ENCODE results near the gene GALC. TPM values are rescaled to one million over a fixed set of nuclear protein-coding genes. Genes with fewer than 3 reads are reported as not detected.
A peak's percentile ranks its signal among the peaks of the same experiment; 100 is the strongest.

GALC gene
- total RNA-seq (2011; cell fraction: chromatin; rRNA removed; ENCODE audit: low replicate concordance), result 11.5 and 32.3 TPM in 2 replicates
- 9.7 and 12.8 TPM in 2 replicates for total RNA-seq (2011; cell fraction: nucleolus; rRNA removed)
- total RNA-seq (2011; cell fraction: nucleoplasm; rRNA removed), result 19.5 and 23.9 TPM in 2 replicates
- total RNA-seq (2014; rRNA removed), result 6.9 and 12.4 TPM in 2 replicates
- total RNA-seq (2014; rRNA removed; fragmentation: Illumina TruSeq; extraction: Trizol), result 9.2 and 9.4 TPM in 2 replicates
- 14.6 and 15.0 TPM in 2 replicates for total RNA-seq (2015; rRNA removed; fragmentation: Illumina TruSeq; extraction: Trizol)
- 6.8 and 7.3 TPM in 2 replicates for total RNA-seq (2021)
- polyA plus RNA-seq (2011; rRNA removed), result 14.0 and 15.1 TPM in 2 replicates
- 4.3 and 9.1 TPM in 2 replicates for polyA plus RNA-seq (2011; cell fraction: cytosol; rRNA removed)
- 10.0 and 14.7 TPM in 2 replicates for polyA plus RNA-seq (2011; cell fraction: nucleus; rRNA removed)
- polyA plus RNA-seq (2012), result 10.4 and 20.1 TPM in 2 replicates
- 7.8 and 7.9 TPM in 2 replicates for polyA plus RNA-seq (2014; fragmentation: Illumina TruSeq; extraction: Trizol)
- 1 to 10 TPM; 1.6 to 2.9 TPM for polyA plus RNA-seq (2014; fragmentation: Nextera tagmentation; extraction: Ambion mirVana)
- 6.5 and 7.6 TPM in 2 replicates for polyA plus RNA-seq (2014; rRNA removed)
- polyA minus RNA-seq (2011; rRNA and poly(A)+ RNA removed), result 17.3 and 21.2 TPM in 2 replicates
- polyA minus RNA-seq (2011; cell fraction: cytosol; rRNA and poly(A)+ RNA removed), result 8.4 and 10.6 TPM in 2 replicates
- polyA minus RNA-seq (2011; cell fraction: nucleus; rRNA and poly(A)+ RNA removed), result 12.8 and 14.8 TPM in 2 replicates
- Bru-seq, nascent RNA, result percentile 56 among the genes with signal in this experiment
- percentile 65 among the genes with signal in this experiment for BruChase-seq, experiment 1, labeled RNA remaining after a 2-hour chase
- BruChase-seq, experiment 2, labeled RNA remaining after a 6-hour chase, result percentile 66 among the genes with signal in this experiment
- long read RNA-seq, experiment 1, transcript GALC-201 (17 exons, 3,883 nt), result major isoform, 21 of 34 reads
- long read RNA-seq, experiment 1, partial matches to known transcripts, result 4 of 34 reads
- long read RNA-seq, experiment 1, other reads (novel, unspliced or antisense), result 9 of 34 reads
- long read RNA-seq, experiment 2, partial matches to known transcripts, result 0 of 11 reads
- long read RNA-seq, experiment 2, other reads (novel, unspliced or antisense), result 10 of 11 reads
- long read RNA-seq, experiment 3, partial matches to known transcripts, result 0 of 3 reads
- long read RNA-seq, experiment 3, other reads (novel, unspliced or antisense), result 0 of 3 reads

DNA sequence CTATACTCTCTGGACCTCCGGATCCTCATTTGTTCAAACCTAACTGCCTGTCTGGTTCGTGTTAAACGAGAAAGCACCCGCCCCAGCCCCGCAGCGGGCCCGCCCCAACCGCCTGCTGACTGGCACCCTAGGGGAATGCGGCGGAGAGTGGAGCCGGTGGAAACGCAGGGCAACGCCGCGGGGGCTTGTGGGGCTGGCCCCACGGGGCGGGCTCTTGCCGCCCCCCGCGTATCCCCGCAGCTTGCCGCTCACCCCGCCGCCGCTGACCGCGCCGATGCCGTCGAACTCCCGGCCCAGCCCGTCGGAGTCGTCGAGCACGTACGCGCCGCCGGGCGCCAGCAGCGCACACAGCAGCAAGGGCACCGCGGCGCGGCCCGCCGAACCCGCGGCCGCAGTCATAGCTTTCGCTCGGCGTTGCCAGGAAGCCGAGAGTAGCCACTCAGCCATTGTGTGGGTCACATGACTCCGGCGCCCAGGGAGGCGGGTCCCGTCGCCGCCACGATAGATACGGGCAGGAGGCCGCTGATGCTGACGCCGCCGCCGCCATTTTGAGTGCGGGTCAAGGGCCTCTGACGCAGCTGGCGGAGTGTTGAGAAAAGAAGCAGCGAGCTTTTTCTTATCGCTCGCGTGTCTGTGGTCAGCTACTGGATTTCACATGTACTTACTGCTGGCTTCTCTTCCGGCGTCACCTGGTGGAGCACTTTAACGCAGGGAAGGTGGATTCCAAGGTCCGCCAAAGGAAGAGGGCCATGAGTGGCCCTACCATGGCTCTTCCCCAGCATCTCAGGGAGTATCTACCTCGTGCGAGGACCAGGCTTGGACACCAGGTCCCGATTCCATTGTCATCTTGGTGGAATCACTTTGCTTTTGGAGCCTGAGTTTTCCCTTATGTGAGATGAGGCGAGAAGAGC is at the start of gene GALC:
GALC (minus strand) TSS at position 465 of the 911 bp plus-strand sequence; CDS start at position 447, 18 bp downstream.
- FAIRE-seq, result peak; percentile 87
- Histone ChIP-seq H3K79me2 (ENCODE audit: control insufficient read depth, insufficient read depth, low read length) (no peaks in the 10 kb centered on the region; the same call in 2 of the 3 replicates), H3K27ac (ENCODE audit: extremely low read depth, low read depth, low read length) (peak within 1 kb of the TSS; percentile 69), H3K9me1 (ENCODE audit: control insufficient read depth, insufficient read depth, low read length) (no peaks in the 10 kb centered on the region), H3K4me1 (replicated peaks in 1 of 2; ENCODE audit: control insufficient read depth in 2 of 2, insufficient read depth in 2 of 2, low read length in 2 of 2) (peaks cover 13 to 31% of the 10 kb centered on the region in 2 experiments), H3K4me2 (ENCODE audit: insufficient read depth, low read length) (peak within 1 kb of the TSS; percentile 72), H2AFZ (ENCODE audit: low read depth, low read length) (peak within 1 kb of the TSS; percentile 82), H3K4me3 (peak within 1 kb of the TSS; percentile 61), H3K27me3 (ENCODE audit: control insufficient read depth in 2 of 2, insufficient read depth in 2 of 2, low read length in 2 of 2) (no peaks in the 10 kb centered on the region), H4K20me1 (replicated peaks; ENCODE audit: control insufficient read depth, insufficient read depth, low read length) (no peaks in the 10 kb centered on the region), H3K9me3 (replicated peaks; ENCODE audit: control insufficient read depth, insufficient read depth, low read depth, low read length) (no peaks in the 10 kb centered on the region), H3K36me3 (ENCODE audit: control insufficient read depth, insufficient read depth, low read length) (no peaks in the 10 kb centered on the region), H3K9ac (ENCODE audit: insufficient read depth in 1 of 2, low read depth in 2 of 2, low read length in 2 of 2) (peak within 1 kb of the TSS; percentile 51 to 95)
- BruUV-seq (replicated peaks), result TSS peak; percentile 94
- POLR2A ChIA-PET, result interaction anchor here (0.7 to 1.6 kb wide), 4 partner anchors 9 to 355 kb away, joined by 3 to 4 read pairs (median 3); no protein-coding TSS in a partner anchor
- CTCF ChIA-PET (ENCODE audit: low intra/inter-chr PET ratio), result no interaction called here
- ATAC-seq, result peak; percentile 93
- WGBS (ENCODE audit: insufficient coverage, low coverage, missing lambda C conversion rate), result 2% methylated on average over 38 of the region's 83 CpGs
- intact Hi-C loops (cut with micrococcal nuclease), result loop anchor here (2.0 kb wide), 1 partner anchor 32 kb away; no protein-coding TSS in a partner anchor
- DNase-seq (ENCODE audit: extremely low read depth in 1 of 4, low spot score in 3 of 4), result peak; percentile 78 to 92 (median 80)
- in situ Hi-C loops (cut with MboI), result loop anchor here (25.0 kb wide), 1 partner anchor 569 kb away; the partner anchor contains the start of genes PTPN21 and ZC3H14
- TF ChIP-seq GABPB1 (CRISPR knock-in tag; IDR thresholded peaks at IDR 0.05), result peak; percentile 34; the same call in 1 of the 2 replicates
- peak; percentile 94 for TF ChIP-seq CXXC5 (CRISPR knock-in tag; IDR thresholded peaks at IDR 0.05)
- TF ChIP-seq KLF13 (tag; IDR thresholded peaks at IDR 0.05; ENCODE audit: borderline replicate concordance, low read depth), result 0 out of 2 replicates have a peak, but pooled peaks have one; percentile 23
- TF ChIP-seq CBX5 (IDR thresholded peaks at IDR 0.05; ENCODE audit: borderline replicate concordance, low read depth), result peak; percentile 40; the same call in 1 of the 2 replicates
- TF ChIP-seq L3MBTL2 (IDR thresholded peaks at IDR 0.05), result peak; percentile 84
- no peak for TF ChIP-seq ZKSCAN1 (IDR thresholded peaks at IDR 0.05; ENCODE audit: low read depth, low read length)
- TF ChIP-seq ZNF398 (CRISPR knock-in tag; IDR thresholded peaks at IDR 0.05), result no peak
- TF ChIP-seq, protein P1, sequence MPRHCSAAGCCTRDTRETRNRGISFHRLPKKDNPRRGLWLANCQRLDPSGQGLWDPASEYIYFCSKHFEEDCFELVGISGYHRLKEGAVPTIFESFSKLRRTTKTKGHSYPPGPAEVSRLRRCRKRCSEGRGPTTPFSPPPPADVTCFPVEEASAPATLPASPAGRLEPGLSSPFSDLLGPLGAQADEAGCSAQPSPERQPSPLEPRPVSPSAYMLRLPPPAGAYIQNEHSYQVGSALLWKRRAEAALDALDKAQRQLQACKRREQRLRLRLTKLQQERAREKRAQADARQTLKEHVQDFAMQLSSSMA (CRISPR knock-in tag; IDR thresholded peaks at IDR 0.05), result no peak
- TF ChIP-seq RAD21 (CRISPR knock-in tag; conservative IDR thresholded peaks at IDR 0.05 in 1 of 2, IDR thresholded peaks at IDR 0.05 in 1 of 2), result peak in 1 of 2 experiments; percentile 9; a peak in 1 of 4 replicates
- TF ChIP-seq SMAD1 (IDR thresholded peaks at IDR 0.05; ENCODE audit: low read depth, low read length, partially characterized antibody), result no peak
- TF ChIP-seq ZEB2 (IDR thresholded peaks at IDR 0.05), result 0 out of 2 replicates have a peak, but pooled peaks have one; percentile 69
- 0 out of 2 replicates have a peak, but pooled peaks have one; percentile 13 for TF ChIP-seq ZNF263 (CRISPR knock-in tag; IDR thresholded peaks at IDR 0.05; ENCODE audit: borderline replicate concordance)
